Chondrocyte (in vitro differentiated cells): ENCODE results near the gene NIF3L1. TPM values are rescaled to one million over a fixed set of nuclear protein-coding genes. Genes with fewer than 3 reads are reported as not detected.

Source experiments
- DNase-seq: peaks from one replicate; pipeline ENCODE4 v3.0.0; 2021; ENCODE audit warnings: mixed read lengths, low spot score
- H3K27ac Mint-ChIP-seq: one replicate; pipeline ENCODE4 v1.8.0; 2021; ENCODE audit warnings: mild to moderate bottlenecking, moderate library complexity, mixed read lengths; ENCODE audit not compliant: unreplicated experiment
- H3K27me3 Mint-ChIP-seq: 2 replicates; pipeline ENCODE4 v1.8.0; 2021; ENCODE audit warnings: low read depth, mixed read lengths
- H3K36me3 Mint-ChIP-seq: 2 replicates; pipeline ENCODE4 v1.8.0; 2021; ENCODE audit warnings: low read depth, mixed read lengths
- H3K4me1 Mint-ChIP-seq: 2 replicates; pipeline ENCODE4 v1.8.0; 2021; ENCODE audit warnings: low read depth, mild to moderate bottlenecking, mixed read lengths
- H3K4me3 Mint-ChIP-seq: one replicate; pipeline ENCODE4 v1.8.0; 2021; ENCODE audit warnings: mild to moderate bottlenecking, moderate library complexity, mixed read lengths; ENCODE audit not compliant: unreplicated experiment
- H3K9me3 Mint-ChIP-seq: 2 replicates; pipeline ENCODE4 v1.8.0; 2021; ENCODE audit warnings: low read depth, mixed read lengths
- total RNA-seq: library from RNA; stranded (reverse); gene quantifications from 3 replicates; pipeline ENCODE4 v1.2.1, GENCODE V29; 2021
- TF ChIP-seq, protein P1 (sequence below): fragments of 200-600 bp; sonication (generic); IDR thresholded peaks from 2 replicates; pipeline ENCODE4 v1.5.0; 2021; ENCODE audit warnings: antibody characterized with exemption, mild to moderate bottlenecking, moderate library complexity

NIF3L1 gene
- total RNA-seq, 1 donor from 2014 or later = 14.8 TPM

DNA sequence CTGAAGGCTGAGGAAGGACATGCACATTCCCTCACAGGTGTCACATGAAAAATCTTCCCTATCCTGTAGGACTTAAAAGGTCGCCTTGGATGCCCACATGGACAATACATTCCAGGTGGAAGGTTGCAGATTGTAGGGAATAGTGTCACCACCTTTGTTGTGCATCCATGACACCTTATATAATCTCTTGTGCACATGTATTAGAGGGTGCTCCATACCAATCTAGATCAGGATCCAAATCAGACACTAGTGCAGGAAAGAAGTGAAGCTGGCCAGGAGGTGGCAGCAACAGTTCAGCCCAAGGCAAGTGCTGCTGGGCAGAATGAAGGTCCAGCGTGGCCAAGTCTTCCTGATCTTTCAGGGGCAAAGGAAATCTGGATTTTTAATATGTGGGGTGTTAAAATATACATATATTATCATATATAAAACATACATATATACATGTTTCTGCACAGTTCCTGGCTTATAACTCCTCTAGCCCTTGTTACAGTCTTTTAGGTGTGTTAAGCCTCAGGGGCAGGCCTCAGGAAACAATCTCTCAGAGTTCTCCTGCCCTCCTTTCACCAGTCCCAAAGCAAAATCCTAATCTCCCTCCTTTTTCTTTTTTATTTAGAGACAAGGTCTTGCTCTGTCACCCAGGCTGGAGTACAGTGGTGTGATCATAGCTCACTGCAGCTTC is 16.6 kb downstream of the NIF3L1 start:
- DNase-seq = no peak
- H3K36me3 Mint-ChIP-seq = peaks cover 1% of the 10 kb centered on the region
- no peak overlapping the region for H3K4me3 Mint-ChIP-seq
- H3K27ac Mint-ChIP-seq = peak overlapping the region; percentile 45
- H3K9me3 Mint-ChIP-seq = no peaks in the 10 kb centered on the region
- H3K4me1 Mint-ChIP-seq = peaks cover 2% of the 10 kb centered on the region
- TF ChIP-seq, protein P1, sequence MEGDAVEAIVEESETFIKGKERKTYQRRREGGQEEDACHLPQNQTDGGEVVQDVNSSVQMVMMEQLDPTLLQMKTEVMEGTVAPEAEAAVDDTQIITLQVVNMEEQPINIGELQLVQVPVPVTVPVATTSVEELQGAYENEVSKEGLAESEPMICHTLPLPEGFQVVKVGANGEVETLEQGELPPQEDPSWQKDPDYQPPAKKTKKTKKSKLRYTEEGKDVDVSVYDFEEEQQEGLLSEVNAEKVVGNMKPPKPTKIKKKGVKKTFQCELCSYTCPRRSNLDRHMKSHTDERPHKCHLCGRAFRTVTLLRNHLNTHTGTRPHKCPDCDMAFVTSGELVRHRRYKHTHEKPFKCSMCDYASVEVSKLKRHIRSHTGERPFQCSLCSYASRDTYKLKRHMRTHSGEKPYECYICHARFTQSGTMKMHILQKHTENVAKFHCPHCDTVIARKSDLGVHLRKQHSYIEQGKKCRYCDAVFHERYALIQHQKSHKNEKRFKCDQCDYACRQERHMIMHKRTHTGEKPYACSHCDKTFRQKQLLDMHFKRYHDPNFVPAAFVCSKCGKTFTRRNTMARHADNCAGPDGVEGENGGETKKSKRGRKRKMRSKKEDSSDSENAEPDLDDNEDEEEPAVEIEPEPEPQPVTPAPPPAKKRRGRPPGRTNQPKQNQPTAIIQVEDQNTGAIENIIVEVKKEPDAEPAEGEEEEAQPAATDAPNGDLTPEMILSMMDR = peak; percentile 91
- no peaks in the 10 kb centered on the region for H3K27me3 Mint-ChIP-seq

DNA sequence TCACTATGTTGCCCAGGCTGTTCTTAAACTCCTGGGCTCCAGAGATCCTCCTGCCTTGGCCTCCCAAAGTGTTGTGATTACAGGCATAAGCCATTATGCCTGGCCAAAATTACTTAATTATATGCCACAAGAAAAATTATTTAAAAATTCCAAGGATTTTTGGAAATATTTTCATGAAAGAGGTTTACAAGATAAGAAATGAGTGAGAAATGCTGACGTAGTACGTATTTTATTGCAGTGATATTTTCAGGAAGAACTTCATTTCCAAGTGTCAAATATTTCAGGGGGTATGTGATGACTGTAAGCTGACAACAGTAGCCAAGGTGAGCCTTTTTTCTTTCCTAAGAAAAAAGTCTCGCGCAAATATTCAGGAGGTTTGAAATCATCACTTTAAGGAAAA is 20.8 kb downstream of the NIF3L1 start:
- TF ChIP-seq, protein P1 = no peak
- Mint-ChIP-seq H3K4me1 (peaks cover 21% of the 10 kb centered on the region), H3K27me3 (no peaks in the 10 kb centered on the region), H3K9me3 (no peaks in the 10 kb centered on the region), H3K27ac (no peak overlapping the region), H3K4me3 (no peak overlapping the region), H3K36me3 (peaks cover 11% of the 10 kb centered on the region)
- DNase-seq = no peak

DNA sequence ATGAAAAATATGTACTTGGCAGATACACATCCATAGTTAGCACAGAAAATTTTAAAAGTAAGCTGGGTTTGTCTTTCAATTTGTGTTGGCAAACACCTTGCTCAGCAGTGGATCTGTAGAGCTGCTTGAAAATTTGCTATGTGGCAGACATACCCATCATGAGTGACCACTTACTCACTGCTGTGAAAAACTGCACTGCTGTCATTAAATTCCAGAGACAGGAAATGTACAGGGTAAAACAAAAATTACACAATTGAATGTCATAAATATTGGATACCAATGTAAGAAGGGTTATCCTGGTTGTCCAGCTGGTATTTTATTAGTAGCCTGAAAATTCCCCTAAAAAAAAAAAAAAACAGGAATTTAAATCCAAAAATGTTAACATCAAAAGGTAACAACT is 24.5 kb downstream of the NIF3L1 start:
- Mint-ChIP-seq H3K4me1 (peaks cover 24% of the 10 kb centered on the region), H3K36me3 (peaks cover 17% of the 10 kb centered on the region)
- DNase-seq = no peak

DNA sequence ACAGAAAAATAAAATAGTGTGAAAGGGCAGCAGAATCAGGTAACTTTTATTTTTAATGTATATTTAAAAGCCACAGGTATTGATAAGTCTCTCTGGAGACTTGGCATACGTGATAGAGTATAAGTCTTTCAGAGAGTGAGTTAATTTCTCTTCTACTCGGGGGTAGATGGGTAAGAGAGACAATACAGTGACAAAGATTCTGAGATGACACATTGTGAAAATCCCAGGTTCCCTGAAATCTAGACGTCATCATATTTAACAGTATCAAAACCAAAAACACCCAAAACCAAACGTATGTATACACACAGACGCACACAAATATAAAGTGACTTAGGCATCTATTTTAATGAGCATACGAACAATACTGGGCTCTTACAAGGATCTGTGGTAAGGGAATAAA is 33.3 kb downstream of the NIF3L1 start:
- Mint-ChIP-seq H3K27me3 (no peaks in the 10 kb centered on the region), H3K4me1 (no peaks in the 10 kb centered on the region), H3K36me3 (peaks cover 21% of the 10 kb centered on the region), H3K9me3 (no peaks in the 10 kb centered on the region), H3K27ac (no peak overlapping the region), H3K4me3 (no peak overlapping the region)
- no peak for DNase-seq
- TF ChIP-seq, protein P1 = no peak

More for the DNA sequence above, 24.5 kb downstream of the NIF3L1 start:
- TF ChIP-seq, protein P1 = no peak
- no peak overlapping the region for H3K4me3 Mint-ChIP-seq
- peak overlapping the region; percentile 93 for H3K27ac Mint-ChIP-seq
- no peaks in the 10 kb centered on the region for H3K9me3 Mint-ChIP-seq
- no peaks in the 10 kb centered on the region for H3K27me3 Mint-ChIP-seq

DNA sequence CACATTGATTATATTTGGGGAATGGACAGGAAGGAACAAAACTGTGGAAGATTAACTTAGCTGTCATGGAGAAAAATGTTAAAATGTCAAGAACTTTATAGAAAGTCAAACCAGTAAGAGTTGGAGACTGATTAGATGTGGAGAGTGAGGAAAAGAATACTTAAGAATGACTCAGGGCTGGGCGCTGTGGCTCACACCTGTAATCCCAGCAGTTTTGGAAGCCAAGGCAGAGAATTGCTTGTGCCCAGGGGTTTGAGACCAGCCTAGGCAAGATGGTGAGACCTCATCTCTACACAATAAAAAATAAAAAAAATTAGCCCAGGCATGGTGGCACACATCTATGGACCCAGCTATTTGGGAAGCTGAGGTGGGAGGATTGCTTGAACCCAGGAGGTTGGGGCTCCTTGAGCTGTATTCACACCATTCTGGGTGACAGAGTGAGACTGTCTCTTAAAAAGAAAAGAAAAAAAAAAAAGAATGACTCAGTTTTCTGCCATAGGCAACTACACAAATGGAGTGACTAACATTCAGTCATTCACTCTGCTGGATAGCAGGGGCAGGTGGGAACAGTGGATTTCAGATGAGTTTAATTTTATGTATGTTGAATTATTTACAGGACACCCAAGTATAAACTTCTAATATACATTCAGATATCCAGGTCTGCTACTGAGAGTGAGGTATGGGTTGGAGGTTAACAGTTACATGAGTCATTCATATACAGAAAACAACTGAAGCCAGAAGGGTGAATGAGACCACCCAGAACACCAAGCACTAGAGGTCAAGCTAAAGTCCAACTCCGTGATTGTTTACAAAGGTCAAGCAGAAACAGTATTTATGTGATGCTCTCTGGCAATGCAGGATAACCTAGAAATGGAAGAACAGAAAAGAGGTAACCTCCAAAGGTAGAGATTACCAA is 40.4 kb downstream of the NIF3L1 start:
- Mint-ChIP-seq H3K27ac (peak overlapping the region; percentile 30), H3K4me3 (no peak overlapping the region), H3K9me3 (no peaks in the 10 kb centered on the region), H3K4me1 (peaks cover 17% of the 10 kb centered on the region), H3K36me3 (peaks cover 15% of the 10 kb centered on the region), H3K27me3 (no peaks in the 10 kb centered on the region)
- TF ChIP-seq, protein P1 = no peak
- no peak for DNase-seq
